Stimulated activated naive CD8-positive, alpha-beta T cell treated with anti-CD3 and anti-CD28 coated beads, Interleukin-15, Interleukin-2, amounts not matched to agents 100 ng/mL and 50 ng/mL, for 24 hours (primary cell): Measurements from ENCODE around the gene ATF3.

Experiments
- H3K27ac Mint-ChIP-seq: one replicate; pipeline ENCODE4 v1.8.0; 2021; ENCODE audit warnings: mild to moderate bottlenecking, mixed read lengths
- H3K27me3 Mint-ChIP-seq: one replicate; pipeline ENCODE4 v1.8.0; 2021; ENCODE audit warnings: mixed read lengths
- H3K36me3 Mint-ChIP-seq: one replicate; pipeline ENCODE4 v1.8.0; 2021; ENCODE audit warnings: low read depth, mixed read lengths
- H3K4me1 Mint-ChIP-seq: one replicate; pipeline ENCODE4 v1.8.0; 2021; ENCODE audit warnings: low read depth, mixed read lengths
- H3K4me3 Mint-ChIP-seq: one replicate; pipeline ENCODE4 v1.8.0; 2021; ENCODE audit warnings: mild to moderate bottlenecking, mixed read lengths
- H3K9me3 Mint-ChIP-seq: one replicate; pipeline ENCODE4 v1.8.0; 2021; ENCODE audit warnings: mixed read lengths

ATF3 gene

GRCh38 chr1:212610575-212610967, 2.0 kb downstream of the ATF3 start:
- peaks cover 29% of the 10 kb centered on the region for H3K27me3 Mint-ChIP-seq
- H3K27ac Mint-ChIP-seq = peak overlapping the region; percentile 6
- peaks cover 27% of the 10 kb centered on the region for H3K36me3 Mint-ChIP-seq
- peak overlapping the region; percentile 89 for H3K4me3 Mint-ChIP-seq
- peaks cover 72% of the 10 kb centered on the region for H3K4me1 Mint-ChIP-seq
- H3K9me3 Mint-ChIP-seq = no peaks in the 10 kb centered on the region

DNA sequence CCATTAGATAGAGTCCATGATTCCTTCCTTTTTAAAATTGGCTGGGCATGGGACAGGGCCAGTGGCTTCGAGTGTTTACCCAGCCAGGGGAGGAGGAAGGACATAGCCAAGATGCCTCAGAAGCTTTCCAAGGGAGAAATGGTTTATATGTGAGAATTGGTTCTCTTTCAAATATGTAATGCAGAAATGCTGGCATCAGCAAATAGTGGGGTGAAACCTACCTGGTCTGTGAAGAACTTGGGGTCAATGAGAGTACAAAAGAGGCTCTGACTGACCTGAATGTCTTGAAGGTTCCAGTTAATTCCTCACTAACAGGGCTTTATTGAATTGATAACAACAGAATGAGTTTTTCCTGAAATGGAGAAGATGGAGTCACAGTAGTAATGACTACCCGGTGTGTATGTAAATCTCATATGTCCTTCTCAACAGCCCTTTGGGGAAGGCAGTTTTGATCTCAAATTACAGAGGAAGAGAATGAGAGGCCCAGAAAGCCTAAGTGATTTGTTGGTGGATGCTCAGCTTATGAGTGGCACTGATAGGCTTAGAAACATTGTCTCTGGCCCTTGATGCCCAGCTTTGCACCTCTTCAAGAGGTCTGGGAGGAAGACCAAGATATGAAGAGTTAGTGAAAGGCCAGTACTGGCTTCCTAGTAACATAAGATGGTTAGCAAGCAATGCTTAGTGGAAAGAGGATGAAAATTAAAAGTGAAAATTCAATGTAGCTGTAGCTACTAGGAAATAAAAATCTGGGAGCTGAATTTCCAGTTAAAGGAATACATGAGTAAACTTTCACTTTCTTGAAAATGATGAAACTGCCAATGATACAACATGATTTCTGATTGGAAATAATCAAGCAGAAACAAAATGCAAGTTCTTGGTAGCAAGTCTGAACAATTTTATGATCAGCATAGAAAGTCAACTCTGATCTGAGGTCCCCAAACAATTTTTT, 2.7 kb downstream of the ATF3 start:
- H3K4me1 Mint-ChIP-seq = peaks cover 65% of the 10 kb centered on the region
- H3K27ac Mint-ChIP-seq = peak overlapping the region; percentile 6
- H3K9me3 Mint-ChIP-seq = no peaks in the 10 kb centered on the region
- H3K27me3 Mint-ChIP-seq = peaks cover 22% of the 10 kb centered on the region
- H3K4me3 Mint-ChIP-seq = peak overlapping the region; percentile 89
- peaks cover 34% of the 10 kb centered on the region for H3K36me3 Mint-ChIP-seq

DNA sequence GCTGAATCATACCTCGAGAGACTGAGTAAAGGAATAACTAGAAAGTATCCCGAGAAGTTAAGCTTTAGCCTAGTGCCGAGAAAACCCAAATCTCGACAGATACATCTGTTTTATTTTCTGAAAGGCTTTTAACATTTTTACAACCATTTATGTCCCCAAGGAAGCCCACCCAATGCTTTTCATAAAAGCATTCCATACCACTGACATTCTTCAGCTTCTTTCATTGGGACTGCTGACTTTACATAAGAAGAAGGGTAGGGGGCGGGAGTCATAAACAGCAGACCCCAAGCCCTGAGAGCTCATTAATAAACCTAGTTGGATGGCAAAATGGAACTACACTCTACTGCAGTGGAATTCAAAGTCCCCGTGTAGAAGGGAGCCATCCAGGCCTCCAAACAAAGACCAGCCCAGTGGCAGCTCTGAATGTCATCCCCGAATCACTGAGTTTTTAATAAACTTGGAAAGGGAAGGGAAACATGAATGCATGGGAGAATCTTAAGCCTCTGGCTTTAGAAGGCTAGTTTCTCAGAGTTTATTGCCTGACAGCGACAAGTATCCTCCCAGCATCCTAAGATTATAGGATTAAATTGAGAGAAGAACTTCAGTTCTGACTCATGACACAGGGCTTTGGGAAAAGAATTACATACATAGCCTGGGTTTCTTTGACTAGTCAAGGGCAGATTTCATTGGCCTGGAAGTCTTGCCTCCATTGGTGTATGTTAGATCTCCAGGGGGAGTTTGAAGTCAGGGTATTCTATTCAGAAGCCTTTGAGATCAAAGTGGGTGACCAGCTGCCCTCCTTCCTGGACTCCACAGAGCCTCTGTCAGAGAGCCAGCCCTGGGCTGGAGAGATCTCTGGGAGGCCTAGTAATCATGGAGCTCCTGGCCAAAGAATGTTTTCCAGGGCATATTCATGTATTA, 3.7 kb downstream of the ATF3 start:
- H3K27ac Mint-ChIP-seq = no peak overlapping the region
- no peaks in the 10 kb centered on the region for H3K9me3 Mint-ChIP-seq
- peaks cover 14% of the 10 kb centered on the region for H3K27me3 Mint-ChIP-seq
- no peak overlapping the region for H3K4me3 Mint-ChIP-seq
- H3K36me3 Mint-ChIP-seq = peaks cover 44% of the 10 kb centered on the region
- H3K4me1 Mint-ChIP-seq = peaks cover 57% of the 10 kb centered on the region

- no peak overlapping the region for H3K27ac Mint-ChIP-seq
- peaks cover 51% of the 10 kb centered on the region for H3K4me1 Mint-ChIP-seq
- H3K9me3 Mint-ChIP-seq = no peaks in the 10 kb centered on the region
- peaks cover 8% of the 10 kb centered on the region for H3K27me3 Mint-ChIP-seq
- peaks cover 58% of the 10 kb centered on the region for H3K36me3 Mint-ChIP-seq
- H3K4me3 Mint-ChIP-seq = no peak overlapping the region
These were observed 5.1 kb downstream of the ATF3 start for GRCh38 chr1:212613440-212614335.

GRCh38 chr1:212614453-212615200, 6.1 kb downstream of the ATF3 start:
- H3K4me1 Mint-ChIP-seq = peaks cover 50% of the 10 kb centered on the region
- no peak overlapping the region for H3K4me3 Mint-ChIP-seq
- no peak overlapping the region for H3K27ac Mint-ChIP-seq
- H3K9me3 Mint-ChIP-seq = no peaks in the 10 kb centered on the region
- peaks cover 67% of the 10 kb centered on the region for H3K36me3 Mint-ChIP-seq
- peaks cover 8% of the 10 kb centered on the region for H3K27me3 Mint-ChIP-seq

DNA sequence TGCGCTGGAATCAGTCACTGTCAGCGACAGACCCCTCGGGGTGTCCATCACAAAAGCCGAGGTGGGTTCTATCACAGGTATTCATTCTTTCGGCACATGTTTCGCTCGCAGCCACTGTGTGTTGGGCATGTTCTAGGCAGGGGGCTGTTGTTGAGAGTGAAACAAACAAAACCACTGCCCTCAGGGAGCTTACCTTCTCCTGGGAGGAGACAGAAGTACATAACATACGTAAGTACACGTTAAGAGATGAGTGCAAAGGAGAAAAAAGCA, 6.6 kb downstream of the ATF3 start:
- Mint-ChIP-seq H3K9me3 (no peaks in the 10 kb centered on the region), H3K4me3 (no peak overlapping the region), H3K4me1 (peaks cover 45% of the 10 kb centered on the region), H3K27ac (no peak overlapping the region), H3K27me3 (peaks cover 5% of the 10 kb centered on the region), H3K36me3 (peaks cover 67% of the 10 kb centered on the region)

DNA sequence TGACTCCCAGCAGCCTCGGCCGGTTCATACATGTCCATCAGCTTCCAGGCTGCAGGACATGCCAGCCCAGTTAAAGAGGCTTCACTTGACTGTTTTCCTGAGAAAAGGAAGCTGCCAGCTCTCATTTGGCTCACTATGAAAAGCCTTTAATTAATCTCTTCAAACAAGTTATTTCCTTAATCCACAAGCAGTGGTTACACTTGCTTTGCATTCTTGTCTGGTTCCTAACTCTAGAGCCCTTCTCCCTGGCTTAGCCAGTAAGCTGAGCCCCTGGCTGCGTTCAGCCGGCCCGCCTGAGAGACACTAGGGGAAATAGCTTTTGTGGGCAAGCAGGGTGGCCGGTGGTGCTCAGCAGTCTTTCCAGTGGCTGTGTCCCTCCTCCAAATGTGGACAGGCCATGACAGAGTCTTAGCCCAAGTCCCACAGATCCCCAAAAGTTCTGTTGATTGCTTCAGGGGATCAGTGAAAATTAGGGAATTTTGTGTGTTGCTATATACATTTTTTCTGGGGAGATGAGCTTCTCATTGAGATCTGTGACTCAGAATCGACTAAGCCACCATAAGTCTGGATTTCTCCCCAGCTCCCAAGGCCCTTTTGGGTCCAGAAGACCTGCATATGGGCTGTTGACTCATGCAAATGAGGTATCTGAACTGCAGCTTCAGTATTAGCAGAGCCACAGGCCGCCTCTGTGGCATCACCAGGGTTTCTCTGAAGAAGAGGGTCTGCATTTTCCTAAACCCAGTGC, 10.1 kb downstream of the ATF3 start:
- Mint-ChIP-seq H3K27me3 (no peaks in the 10 kb centered on the region), H3K9me3 (no peaks in the 10 kb centered on the region), H3K36me3 (peaks cover 71% of the 10 kb centered on the region), H3K4me3 (no peak overlapping the region), H3K4me1 (peaks cover 25% of the 10 kb centered on the region), H3K27ac (no peak overlapping the region)

- no peak overlapping the region for H3K27ac Mint-ChIP-seq
These were observed 11.7 kb downstream of the ATF3 start for GRCh38 chr1:212620293-212620692.

GRCh38 chr1:212621043-212621948, 12.7 kb downstream of the ATF3 start:
- Mint-ChIP-seq H3K27me3 (no peaks in the 10 kb centered on the region), H3K27ac (peak overlapping the region; percentile 4), H3K4me3 (no peak overlapping the region), H3K9me3 (no peaks in the 10 kb centered on the region), H3K36me3 (peaks cover 53% of the 10 kb centered on the region), H3K4me1 (peaks cover 15% of the 10 kb centered on the region)

More at GRCh38 chr1:212620293-212620692, 11.7 kb downstream of the ATF3 start:
- Mint-ChIP-seq H3K9me3 (no peaks in the 10 kb centered on the region), H3K36me3 (peaks cover 63% of the 10 kb centered on the region), H3K27me3 (no peaks in the 10 kb centered on the region), H3K4me1 (peaks cover 15% of the 10 kb centered on the region), H3K4me3 (no peak overlapping the region)

- H3K27me3 Mint-ChIP-seq = no peaks in the 10 kb centered on the region
- no peak overlapping the region for H3K4me3 Mint-ChIP-seq
- H3K36me3 Mint-ChIP-seq = peaks cover 47% of the 10 kb centered on the region
- no peak overlapping the region for H3K27ac Mint-ChIP-seq
- H3K4me1 Mint-ChIP-seq = peaks cover 15% of the 10 kb centered on the region
- no peaks in the 10 kb centered on the region for H3K9me3 Mint-ChIP-seq
These were observed 13.4 kb downstream of the ATF3 start for GRCh38 chr1:212621949-212622305.

DNA sequence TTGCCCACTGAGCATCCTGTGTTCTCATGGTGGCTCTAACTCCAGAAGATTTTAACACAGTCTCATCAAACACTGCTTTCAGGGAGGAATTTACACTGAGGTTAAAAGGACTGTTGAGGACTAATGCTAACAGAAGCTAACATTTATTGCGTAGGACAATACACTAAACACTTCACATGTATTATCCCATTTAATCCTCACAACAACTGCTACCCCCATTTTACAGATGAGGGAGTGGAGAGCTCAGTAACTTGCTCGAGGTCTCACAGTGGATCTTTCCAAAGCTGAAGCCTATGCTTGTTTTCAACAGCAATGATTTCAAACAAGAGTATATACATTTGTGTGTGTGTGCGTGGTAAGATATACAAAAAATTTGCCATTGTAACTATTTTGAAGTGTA, 13.9 kb downstream of the ATF3 start:
- no peak overlapping the region for H3K27ac Mint-ChIP-seq
- no peaks in the 10 kb centered on the region for H3K27me3 Mint-ChIP-seq
- H3K36me3 Mint-ChIP-seq = peaks cover 41% of the 10 kb centered on the region
- H3K4me3 Mint-ChIP-seq = no peak overlapping the region
- peaks cover 15% of the 10 kb centered on the region for H3K4me1 Mint-ChIP-seq
- H3K9me3 Mint-ChIP-seq = no peaks in the 10 kb centered on the region

DNA sequence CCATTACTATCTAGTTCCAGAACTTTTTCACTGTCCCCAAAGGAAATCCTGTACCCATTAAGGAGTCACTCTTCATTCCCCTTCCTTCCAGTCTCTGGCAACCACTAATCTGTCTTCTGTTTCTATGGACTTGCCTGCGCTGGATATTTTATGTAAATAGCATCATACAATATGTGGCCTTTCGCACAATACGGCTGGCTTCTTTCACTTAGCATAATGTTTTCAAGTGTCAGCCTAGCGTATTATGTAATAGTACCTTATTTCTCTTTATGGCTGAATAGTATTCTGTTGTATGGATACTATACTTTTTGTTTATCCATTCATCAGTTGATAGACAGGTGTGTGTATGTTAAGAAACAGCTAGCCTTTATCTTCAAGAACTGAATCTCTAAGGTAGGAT, 14.3 kb downstream of the ATF3 start:
- peaks cover 37% of the 10 kb centered on the region for H3K36me3 Mint-ChIP-seq
- no peaks in the 10 kb centered on the region for H3K27me3 Mint-ChIP-seq
- no peak overlapping the region for H3K4me3 Mint-ChIP-seq
- H3K9me3 Mint-ChIP-seq = no peaks in the 10 kb centered on the region
- peaks cover 15% of the 10 kb centered on the region for H3K4me1 Mint-ChIP-seq
- H3K27ac Mint-ChIP-seq = no peak overlapping the region

GRCh38 chr1:212623603-212624002, 15.0 kb downstream of the ATF3 start:
- Mint-ChIP-seq H3K27ac (no peak overlapping the region), H3K4me3 (no peak overlapping the region), H3K4me1 (peaks cover 15% of the 10 kb centered on the region), H3K27me3 (no peaks in the 10 kb centered on the region), H3K9me3 (no peaks in the 10 kb centered on the region), H3K36me3 (peaks cover 30% of the 10 kb centered on the region)
